HCT116 (cell line): ENCODE measurements around the gene ZER1. TPM values are rescaled to one million over a fixed set of nuclear protein-coding genes. Genes with fewer than 3 reads are reported as not detected.

Experiments
- ATAC-seq: fragments of 200-7000 bp; cut with Tn5 transposase; 2 replicates; pipeline ENCODE4 v1.9.1; 2020; ENCODE audit warnings: mild to moderate bottlenecking, moderate library complexity
- BruUV-seq: library from RNA; stranded (reverse); fragments of 400-500 nt; replicated peaks from 2 replicates; lab custom pipeline; 2021; lab: Mats Ljungman, UMichigan
- CTCF ChIA-PET: fragments of 300-600 bp; sonication (Branson Sonifier 250); formaldehyde crosslinking; loops from one replicate; lab custom pipeline; 2021; ENCODE audit warnings: antibody characterized with exemption; lab: Charles Lee
- POLR2A ChIA-PET: fragments of 300-600, 350-600 bp; sonication (Branson Sonifier 250); formaldehyde crosslinking; loops from one replicate; lab custom pipeline; 2021; ENCODE audit warnings: antibody characterized with exemption; lab: Charles Lee
- RAD21 ChIA-PET, 2 experiments: fragments of 300-600 bp; sonication (Branson Sonifier 250); formaldehyde crosslinking; loops; one replicate each; lab custom pipeline; 2023; ENCODE audit warnings: low total read pairs in 2 of 2; ENCODE audit not compliant: uncharacterized antibody in 2 of 2, unreplicated experiment in 2 of 2, low non-redundant PET in 1 of 2; lab: Charles Lee
- DNase-seq: peaks from one replicate; pipeline ENCODE4 v3.0.0-alpha.2; 2010; ENCODE audit warnings: low read depth, low spot score
- H2AFZ ChIP-seq: fragments of 200-600 bp; shearing (Covaris generic), sonication (generic); 2 replicates; pipeline ENCODE4 v1.6.1; 2017; ENCODE audit warnings: low read depth, mixed run types, mixed read lengths, antibody characterized with exemption, low read length; ENCODE audit not compliant: poor library complexity, severe bottlenecking
- H3K27ac ChIP-seq: 2 replicates; pipeline ENCODE4 v1.5.1; 2012; ENCODE audit warnings: low read depth, low read length
- H3K27me3 ChIP-seq: fragments of 200-600 bp; sonication (generic); 2 replicates; pipeline ENCODE4 v1.6.1; 2016; ENCODE audit warnings: mixed run types, low read length, mixed read lengths; ENCODE audit not compliant: insufficient read depth
- H3K36me3 ChIP-seq, 2 experiments: fragments of 200-500 bp in 1 of 2; fragments of 200-600 bp in 1 of 2; sonication (Bioruptor generic) in 1 of 2; sonication (generic) in 1 of 2; 2 replicates each; pipeline versions ENCODE4 v1.5.1 to v1.6.1; 2014 to 2016; ENCODE audit warnings: low read length in 2 of 2, inconsistent platforms in 1 of 2, mixed read lengths in 1 of 2, mixed run types in 1 of 2; ENCODE audit not compliant: insufficient read depth in 2 of 2, control insufficient read depth in 1 of 2
- H3K4me1 ChIP-seq, 2 experiments: fragments of 200-600 bp in 1 of 2; sonication (generic) in 1 of 2; 2 replicates each; pipeline versions ENCODE4 v1.5.1 to v1.6.1; 2012 to 2017; ENCODE audit warnings: low read length in 2 of 2, inconsistent platforms in 1 of 2, mild to moderate bottlenecking in 1 of 2, mixed read lengths in 1 of 2, mixed run types in 1 of 2, moderate library complexity in 1 of 2; ENCODE audit not compliant: insufficient read depth in 2 of 2, control insufficient read depth in 1 of 2
- H3K4me2 ChIP-seq: fragments of 200-600 bp; sonication (generic); 2 replicates; pipeline ENCODE4 v1.6.1; 2017; ENCODE audit warnings: mixed run types, low read length, mixed read lengths
- H3K4me3 ChIP-seq, 2 experiments: fragments of 200-600 bp in 1 of 2; sonication (generic) in 1 of 2; replicated peaks in 1 of 2; 2 replicates each; pipeline ENCODE4 v1.5.1; 2011 to 2016; ENCODE audit warnings: low read length in 2 of 2, control low read depth in 1 of 2, low read depth in 1 of 2, mild to moderate bottlenecking in 1 of 2, mixed read lengths in 1 of 2, mixed run types in 1 of 2
- H3K79me2 ChIP-seq: fragments of 200-600 bp; sonication (generic); 2 replicates; pipeline ENCODE4 v1.6.1; 2017; ENCODE audit warnings: mild to moderate bottlenecking, mixed run types, low read length, moderate library complexity, mixed read lengths; ENCODE audit not compliant: insufficient read depth
- H3K9ac ChIP-seq: fragments of 200-600 bp; sonication (generic); 2 replicates; pipeline ENCODE4 v1.6.1; 2016; ENCODE audit warnings: low read length, mixed read lengths
- H3K9me2 ChIP-seq: fragments of 200-600 bp; sonication (generic), shearing (Covaris generic); 2 replicates; pipeline ENCODE4 v1.6.1; 2017; ENCODE audit warnings: mixed run types, mild to moderate bottlenecking, moderate library complexity; ENCODE audit not compliant: insufficient read depth
- H3K9me3 ChIP-seq, 2 experiments: fragments of 200-500 bp in 1 of 2; fragments of 200-600 bp in 1 of 2; sonication (Bioruptor generic) in 1 of 2; sonication (generic) in 1 of 2; 2 replicates each; pipeline ENCODE4 v1.6.1; 2014 to 2017; ENCODE audit warnings: low read length in 2 of 2, mixed read lengths in 2 of 2, inconsistent platforms in 1 of 2, low read depth in 1 of 2, mild to moderate bottlenecking in 1 of 2, mixed run types in 1 of 2, moderate library complexity in 1 of 2; ENCODE audit not compliant: control insufficient read depth in 1 of 2, insufficient read depth in 1 of 2
- H4K20me1 ChIP-seq: fragments of 200-600 bp; sonication (generic), shearing (Covaris generic); 2 replicates; pipeline ENCODE4 v1.6.1; 2017; ENCODE audit warnings: mixed run types, mild to moderate bottlenecking, moderate library complexity; ENCODE audit not compliant: insufficient read depth
- CEBPB ChIP-seq: IDR thresholded peaks from 2 replicates; pipeline ENCODE4 v1.6.1; 2012; ENCODE audit warnings: low read depth
- ELF1 ChIP-seq: IDR thresholded peaks from 2 replicates; pipeline ENCODE4 v1.6.1; 2012; ENCODE audit warnings: low read depth, borderline replicate concordance
- EZH2phosphoT487 ChIP-seq: fragments of 200-600 bp; IDR thresholded peaks from 2 replicates; pipeline ENCODE4 v1.6.1; 2018; ENCODE audit warnings: antibody characterized with exemption, borderline replicate concordance
- POLR2A ChIP-seq: IDR thresholded peaks from 2 replicates; pipeline ENCODE4 v1.7.0; 2011; ENCODE audit warnings: borderline replicate concordance; ENCODE audit not compliant: insufficient read depth, insufficient read length; ENCODE audit errors: extremely low read depth
- POLR2AphosphoS5 ChIP-seq: IDR thresholded peaks from 2 replicates; pipeline ENCODE4 v1.6.1; 2011; ENCODE audit warnings: mild to moderate bottlenecking, low read depth, low read length, moderate library complexity
- REST ChIP-seq: IDR thresholded peaks from 2 replicates; pipeline ENCODE4 v1.6.1; 2012; ENCODE audit warnings: low read depth
- SP1 ChIP-seq: IDR thresholded peaks from 2 replicates; pipeline ENCODE4 v1.6.1; 2012; ENCODE audit warnings: low read depth
- SRF ChIP-seq: IDR thresholded peaks from 2 replicates; pipeline ENCODE4 v1.6.1; 2012; ENCODE audit warnings: low read depth
- TCF7L2 ChIP-seq: IDR thresholded peaks from 2 replicates; pipeline ENCODE4 v1.7.0; 2011; ENCODE audit warnings: borderline replicate concordance, inconsistent platforms; ENCODE audit not compliant: insufficient read depth, insufficient read length; ENCODE audit errors: extremely low read depth
- ZFX ChIP-seq: fragments of 450-650 bp; IDR thresholded peaks from 2 replicates; pipeline ENCODE4 v1.6.1; 2017
- ZNF274 ChIP-seq: fragments of 200-500 bp; sonication (Bioruptor generic); IDR thresholded peaks from 2 replicates; pipeline ENCODE4 v1.6.1; 2014; ENCODE audit warnings: mild to moderate bottlenecking, low read depth, low read length, inconsistent platforms
- intact Hi-C: fragments of 100-400 bp; cut with micrococcal nuclease; formaldehyde crosslinking; loops from 2 replicates; pipeline ENCODE4 v1.10.0; 2022
- total RNA-seq: library from RNA; stranded (reverse); gene quantifications from one replicate; pipeline ENCODE4 v1.2.1, GENCODE V29; 2021; ENCODE audit not compliant: unreplicated experiment

The ZER1 gene
- total RNA-seq, 1 experiment from 2014 or later: 18.0 TPM

- H3K9ac ChIP-seq: no peak overlapping the region
- DNase-seq: no peak
- no peaks in the 10 kb centered on the region for H3K27me3 ChIP-seq
- no peak for ATAC-seq
- intact Hi-C loops: no loop called here
- no peak overlapping the region for H3K27ac ChIP-seq
- ChIA-PET POLR2A (no interaction called here), CTCF (no interaction called here), RAD21 (no interaction called here)
- H4K20me1 ChIP-seq: no peaks in the 10 kb centered on the region
- peaks cover 4 to 5% of the 10 kb centered on the region in 2 experiments; a peak in 3 of 4 replicates for H3K36me3 ChIP-seq
- no peaks in the 10 kb centered on the region for H3K9me3 ChIP-seq
- H3K79me2 ChIP-seq: peaks cover 6% of the 10 kb centered on the region; the same call in 1 of the 2 replicates
- no TSS peak for BruUV-seq
- no peak overlapping the region for H3K4me3 ChIP-seq
- H2AFZ ChIP-seq: no peak overlapping the region
- no peak overlapping the region for H3K4me2 ChIP-seq
- no peaks in the 10 kb centered on the region for H3K9me2 ChIP-seq
- TF ChIP-seq REST (no peak), POLR2A (no peak), TCF7L2 (no peak)
- peaks cover 7 to 15% of the 10 kb centered on the region in 2 experiments for H3K4me1 ChIP-seq
Measured at GRCh38 chr9:128718475-128718874, 53.3 kb downstream of the ZER1 start.

- no peaks in the 10 kb centered on the region for H3K27me3 ChIP-seq
- CTCF ChIA-PET: no interaction called here
- H3K36me3 ChIP-seq: peaks cover 4 to 5% of the 10 kb centered on the region in 2 experiments; a peak in 3 of 4 replicates
- H3K9me3 ChIP-seq: no peaks in the 10 kb centered on the region
- POLR2A ChIA-PET: no interaction called here
- no TSS peak for BruUV-seq
- RAD21 ChIA-PET: no interaction called here
- H3K4me1 ChIP-seq: peaks cover 5 to 11% of the 10 kb centered on the region in 2 experiments
- ATAC-seq (no peak), DNase-seq (no peak)
- no peak overlapping the region for H2AFZ ChIP-seq
- H3K79me2 ChIP-seq: peaks cover 2% of the 10 kb centered on the region; the same call in 1 of the 2 replicates
- H3K4me3 ChIP-seq: no peak overlapping the region
- no peak overlapping the region for H3K9ac ChIP-seq
- no peak overlapping the region for H3K27ac ChIP-seq
- intact Hi-C loops: no loop called here
- no peak overlapping the region for H3K4me2 ChIP-seq
- H3K9me2 ChIP-seq: no peaks in the 10 kb centered on the region
- no peak for TF ChIP-seq ZNF274
- TF ChIP-seq CEBPB: no peak
- no peak for TF ChIP-seq POLR2AphosphoS5
- no peak for TF ChIP-seq TCF7L2
- TF ChIP-seq SP1: no peak
- no peak for TF ChIP-seq EZH2phosphoT487
- no peak for TF ChIP-seq ELF1
- TF ChIP-seq SRF: no peak
- TF ChIP-seq ZFX: no peak
- no peaks in the 10 kb centered on the region for H4K20me1 ChIP-seq
Measured at GRCh38 chr9:128718047-128718446, 53.7 kb downstream of the ZER1 start.
